Measurements from ENCODE around the gene ZNF24. TPM values are rescaled to one million over a fixed set of nuclear protein-coding genes. Genes with fewer than 3 reads are reported as not detected.

The ZNF24 gene
- total and polyA plus RNA-seq, 11 donors = 11.5 to 53.3 (median 45.1) TPM

DNA sequence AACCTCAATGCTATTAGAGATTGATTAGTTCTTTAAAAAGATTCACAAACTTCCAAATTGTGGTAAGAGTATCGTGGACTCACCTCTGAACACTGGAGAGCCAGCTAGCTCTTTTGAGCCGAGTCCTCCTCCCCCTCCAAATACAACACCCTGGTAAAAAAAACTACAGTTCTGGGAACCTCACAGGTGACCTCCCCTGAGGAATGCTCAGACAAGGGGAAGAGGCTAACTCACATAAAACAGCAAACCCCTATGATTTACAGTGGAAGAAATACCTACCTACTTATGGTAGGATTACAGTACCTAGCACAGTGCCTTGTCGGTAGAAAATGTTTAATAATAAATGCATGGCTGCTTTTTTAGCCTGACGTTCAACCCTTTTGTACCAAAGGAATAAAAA is 8.4 kb downstream of the ZNF24 start:
- H3K36me3 ChIP-seq = peaks cover 0 to 97% (median 91%) of the 10 kb centered on the region in 9 donors
- H3K9me3 ChIP-seq = no peaks in the 10 kb centered on the region
- intact Hi-C loops (cut with DNase I) = no loop called here
- ATAC-seq = no peak
- H3K4me1 ChIP-seq = peaks cover 0 to 34% (median 13%) of the 10 kb centered on the region in 12 donors
- H3K4me3 ChIP-seq = no peak overlapping the region
- TF ChIP-seq POLR2A (IDR thresholded peaks at IDR 0.05) = no peak
- no peak for DNase-seq
- no peak overlapping the region for H3K27ac ChIP-seq
- no peaks in the 10 kb centered on the region for H3K27me3 ChIP-seq
- 90 to 96% (median 93%) methylated on average over 4 of the region's 4 CpGs for WGBS, 4 donors

DNA sequence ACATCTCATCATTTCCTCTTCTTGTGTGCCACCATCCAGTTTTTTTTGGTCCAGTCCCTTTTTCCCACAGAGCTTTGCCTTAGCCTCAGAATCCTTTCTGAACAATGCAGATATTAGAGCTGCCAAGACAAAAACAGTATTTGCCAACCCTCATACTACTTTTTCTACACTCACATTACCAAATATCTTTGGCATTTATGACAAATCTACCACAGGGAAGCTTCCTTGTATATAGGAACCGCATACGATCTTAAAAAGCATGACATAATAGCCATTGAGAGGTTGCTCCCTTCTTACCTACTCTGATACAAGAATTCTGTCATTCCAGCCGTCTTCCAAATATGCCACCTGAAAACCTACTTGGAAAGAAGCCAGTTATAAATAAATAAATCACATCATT is 9.4 kb downstream of the ZNF24 start:
- Histone ChIP-seq H3K4me3 (no peak overlapping the region), H3K27ac (no peak overlapping the region), H3K36me3 (peaks cover 0 to 86% (median 81%) of the 10 kb centered on the region in 9 donors), H3K27me3 (no peaks in the 10 kb centered on the region), H3K4me1 (peaks cover 0 to 23% (median 5%) of the 10 kb centered on the region in 12 donors), H3K9me3 (no peaks in the 10 kb centered on the region)
- DNase-seq (no peak), ATAC-seq (no peak)
- TF ChIP-seq POLR2A (IDR thresholded peaks at IDR 0.05) = no peak
- TF ChIP-seq, protein P1, sequence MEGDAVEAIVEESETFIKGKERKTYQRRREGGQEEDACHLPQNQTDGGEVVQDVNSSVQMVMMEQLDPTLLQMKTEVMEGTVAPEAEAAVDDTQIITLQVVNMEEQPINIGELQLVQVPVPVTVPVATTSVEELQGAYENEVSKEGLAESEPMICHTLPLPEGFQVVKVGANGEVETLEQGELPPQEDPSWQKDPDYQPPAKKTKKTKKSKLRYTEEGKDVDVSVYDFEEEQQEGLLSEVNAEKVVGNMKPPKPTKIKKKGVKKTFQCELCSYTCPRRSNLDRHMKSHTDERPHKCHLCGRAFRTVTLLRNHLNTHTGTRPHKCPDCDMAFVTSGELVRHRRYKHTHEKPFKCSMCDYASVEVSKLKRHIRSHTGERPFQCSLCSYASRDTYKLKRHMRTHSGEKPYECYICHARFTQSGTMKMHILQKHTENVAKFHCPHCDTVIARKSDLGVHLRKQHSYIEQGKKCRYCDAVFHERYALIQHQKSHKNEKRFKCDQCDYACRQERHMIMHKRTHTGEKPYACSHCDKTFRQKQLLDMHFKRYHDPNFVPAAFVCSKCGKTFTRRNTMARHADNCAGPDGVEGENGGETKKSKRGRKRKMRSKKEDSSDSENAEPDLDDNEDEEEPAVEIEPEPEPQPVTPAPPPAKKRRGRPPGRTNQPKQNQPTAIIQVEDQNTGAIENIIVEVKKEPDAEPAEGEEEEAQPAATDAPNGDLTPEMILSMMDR (IDR thresholded peaks at IDR 0.05) = no peak
- 76 to 80% (median 78%) methylated on average over 3 of the region's 3 CpGs for WGBS, 4 donors
- intact Hi-C loops (cut with DNase I) = no loop called here

DNA sequence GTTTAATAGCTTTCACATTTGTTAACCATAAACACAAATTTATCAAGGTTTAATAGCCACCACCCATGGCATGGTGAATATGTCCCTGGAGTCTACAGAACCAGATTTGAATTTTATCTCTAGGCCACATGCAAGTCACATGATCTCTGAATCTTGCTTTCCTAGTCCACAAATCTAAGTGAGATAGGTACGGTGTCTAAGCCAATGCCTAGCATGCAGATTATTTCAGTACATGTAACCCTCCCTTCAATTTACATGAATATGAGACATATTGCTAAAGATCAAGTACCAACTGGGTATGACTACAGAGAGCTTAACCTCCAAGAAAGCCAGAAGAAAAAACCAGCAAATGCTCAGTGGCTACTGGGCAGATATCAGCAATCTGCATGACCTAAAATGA is 10.0 kb downstream of the ZNF24 start:
- no peak for TF ChIP-seq POLR2A (IDR thresholded peaks at IDR 0.05)
- TF ChIP-seq, protein P1 (IDR thresholded peaks at IDR 0.05) = no peak
- no peak overlapping the region for H3K4me3 ChIP-seq
- DNase-seq (no peak), ATAC-seq (no peak)
- intact Hi-C loops (cut with DNase I) = no loop called here
- H3K9me3 ChIP-seq = no peaks in the 10 kb centered on the region
- peaks cover 0 to 80% (median 75%) of the 10 kb centered on the region in 9 donors for H3K36me3 ChIP-seq
- no peaks in the 10 kb centered on the region for H3K27me3 ChIP-seq
- peaks cover 0 to 23% (median 3%) of the 10 kb centered on the region in 12 donors for H3K4me1 ChIP-seq
- 43 to 70% (median 65%) methylated on average over 1 of the region's 1 CpG for WGBS, 4 donors
- no peak overlapping the region for H3K27ac ChIP-seq

DNA sequence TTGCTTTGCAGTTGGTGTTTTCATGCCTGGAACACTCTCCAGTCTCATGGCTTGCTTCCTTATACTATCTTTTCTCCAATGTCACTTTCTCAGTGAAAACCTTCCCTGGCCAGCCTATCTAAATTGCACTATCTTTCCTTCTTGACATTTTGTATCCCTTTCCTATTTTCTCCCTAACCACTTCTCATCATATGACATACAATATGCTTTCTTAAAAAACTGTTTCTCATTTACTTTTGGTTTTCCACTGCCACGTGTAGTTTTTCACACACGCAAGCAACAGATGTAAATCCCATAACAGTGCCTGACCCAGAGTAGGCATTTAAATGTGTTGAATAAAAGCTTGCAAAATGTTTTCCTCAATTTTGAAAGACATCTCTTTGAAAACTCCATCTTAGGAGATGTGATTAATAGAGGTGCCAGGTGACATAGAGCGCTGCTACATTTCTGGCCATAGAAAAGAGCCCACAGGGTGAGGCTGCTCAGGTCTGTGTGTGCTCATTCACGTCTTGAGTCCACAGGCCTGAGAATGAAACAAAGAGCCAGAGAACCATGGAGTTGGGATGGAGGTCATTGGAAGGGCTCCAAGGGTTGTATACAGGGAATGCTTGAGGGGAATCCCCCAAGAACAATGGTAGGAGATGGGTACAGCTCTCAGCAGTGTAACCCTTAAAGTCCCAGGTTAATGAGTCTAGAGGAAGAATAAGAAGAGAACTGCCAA is 12.7 kb downstream of the ZNF24 start:
- Histone ChIP-seq H3K36me3 (peaks cover 0 to 53% (median 48%) of the 10 kb centered on the region in 9 donors), H3K27me3 (no peaks in the 10 kb centered on the region), H3K27ac (no peak overlapping the region), H3K4me1 (peaks cover 0 to 16% (median 2%) of the 10 kb centered on the region in 12 donors), H3K4me3 (no peak overlapping the region), H3K9me3 (peaks cover 0 to 13% (median 0%) of the 10 kb centered on the region in 12 donors)
- intact Hi-C loops (cut with DNase I) = no loop called here
- ATAC-seq (peak in 1 of 4 donors; percentile 24), DNase-seq (no peak)
- no peak for TF ChIP-seq POLR2A (IDR thresholded peaks at IDR 0.05)
- TF ChIP-seq, protein P1 (IDR thresholded peaks at IDR 0.05) = no peak
- 66 to 70% (median 67%) methylated on average over 4 of the region's 4 CpGs for WGBS, 4 donors
